Colon (tissue), 2 donors: ENCODE data around the gene ARMH3.

Experiments used
- FAIRE-seq: peaks from 2 replicates; lab custom pipeline; 2012; peaks lifted over from hg19 to GRCh38; lab: Jason Lieb, UNC
- donor health status: control.
- donor health status: control.

The ARMH3 gene

GRCh38 chr10:101895781-101896180 is 160.2 kb downstream of the ARMH3 start:
- no peak for FAIRE-seq

GRCh38 chr10:101894742-101895141 is 161.2 kb downstream of the ARMH3 start:
- no peak for FAIRE-seq

GRCh38 chr10:101894266-101894665 is 161.7 kb downstream of the ARMH3 start:
- no peak for FAIRE-seq

GRCh38 chr10:101893510-101894120 is 162.4 kb downstream of the ARMH3 start:
- FAIRE-seq = no peak

GRCh38 chr10:101892782-101893391 is 163.1 kb downstream of the ARMH3 start:
- FAIRE-seq = no peak

GRCh38 chr10:101889256-101890210 is 166.4 kb downstream of the ARMH3 start:
- FAIRE-seq = no peak

GRCh38 chr10:101888251-101888949 is 167.6 kb downstream of the ARMH3 start:
- FAIRE-seq = no peak

GRCh38 chr10:101887775-101888174 is 168.2 kb downstream of the ARMH3 start:
- no peak for FAIRE-seq

GRCh38 chr10:101886521-101887312 is 169.3 kb downstream of the ARMH3 start:
- no peak for FAIRE-seq

- no peak for FAIRE-seq
Measured at GRCh38 chr10:101881036-101881774, 174.8 kb downstream of the ARMH3 start.

- FAIRE-seq = no peak
Measured at GRCh38 chr10:101880232-101880573, 175.8 kb downstream of the ARMH3 start.

GRCh38 chr10:101879456-101880231 is 176.3 kb downstream of the ARMH3 start:
- no peak for FAIRE-seq

GRCh38 chr10:101878869-101879268 is 177.1 kb downstream of the ARMH3 start:
- FAIRE-seq = no peak

GRCh38 chr10:101875068-101875688 is 180.8 kb downstream of the ARMH3 start:
- no peak for FAIRE-seq

GRCh38 chr10:101874252-101874651 is 181.7 kb downstream of the ARMH3 start:
- no peak for FAIRE-seq

- FAIRE-seq = no peak
Measured at GRCh38 chr10:101867931-101868330, 188.0 kb downstream of the ARMH3 start.

- no peak for FAIRE-seq
Measured at GRCh38 chr10:101859530-101859929, 196.4 kb downstream of the ARMH3 start.

- FAIRE-seq = no peak
Measured at GRCh38 chr10:101858723-101859500, 197.1 kb downstream of the ARMH3 start.
